Chondrocyte (in vitro differentiated cells): ENCODE data around the gene NRG2. TPM values are rescaled to one million over a fixed set of nuclear protein-coding genes. Genes with fewer than 3 reads are reported as not detected.
A peak's percentile ranks its signal among the peaks of the same experiment; 100 is the strongest.

Experiments used
- DNase-seq: peaks from one replicate; pipeline ENCODE4 v3.0.0; 2021; ENCODE audit warnings: mixed read lengths, low spot score
- H3K27ac Mint-ChIP-seq: one replicate; pipeline ENCODE4 v1.8.0; 2021; ENCODE audit warnings: mild to moderate bottlenecking, moderate library complexity, mixed read lengths; ENCODE audit not compliant: unreplicated experiment
- H3K27me3 Mint-ChIP-seq: 2 replicates; pipeline ENCODE4 v1.8.0; 2021; ENCODE audit warnings: low read depth, mixed read lengths
- H3K36me3 Mint-ChIP-seq: 2 replicates; pipeline ENCODE4 v1.8.0; 2021; ENCODE audit warnings: low read depth, mixed read lengths
- H3K4me1 Mint-ChIP-seq: 2 replicates; pipeline ENCODE4 v1.8.0; 2021; ENCODE audit warnings: low read depth, mild to moderate bottlenecking, mixed read lengths
- H3K4me3 Mint-ChIP-seq: one replicate; pipeline ENCODE4 v1.8.0; 2021; ENCODE audit warnings: mild to moderate bottlenecking, moderate library complexity, mixed read lengths; ENCODE audit not compliant: unreplicated experiment
- H3K9me3 Mint-ChIP-seq: 2 replicates; pipeline ENCODE4 v1.8.0; 2021; ENCODE audit warnings: low read depth, mixed read lengths
- CTCF ChIP-seq: fragments of 200-600 bp; sonication (generic); IDR thresholded peaks from 2 replicates; pipeline ENCODE4 v1.5.0; 2021; ENCODE audit warnings: antibody characterized with exemption, mild to moderate bottlenecking, moderate library complexity
- long read RNA-seq: library from polyadenylated mRNA; stranded (forward); transcript quantifications from one replicate; pipeline ENCODE4 v2.0.0, GENCODE V29; 2021
- total RNA-seq: library from RNA; stranded (reverse); gene quantifications from 3 replicates; pipeline ENCODE4 v1.2.1, GENCODE V29; 2021

NRG2 gene
- total RNA-seq: 0.13 to 0.39 TPM (median 0.27 TPM) in 3 replicates
- long read RNA-seq: 0 reads

DNA sequence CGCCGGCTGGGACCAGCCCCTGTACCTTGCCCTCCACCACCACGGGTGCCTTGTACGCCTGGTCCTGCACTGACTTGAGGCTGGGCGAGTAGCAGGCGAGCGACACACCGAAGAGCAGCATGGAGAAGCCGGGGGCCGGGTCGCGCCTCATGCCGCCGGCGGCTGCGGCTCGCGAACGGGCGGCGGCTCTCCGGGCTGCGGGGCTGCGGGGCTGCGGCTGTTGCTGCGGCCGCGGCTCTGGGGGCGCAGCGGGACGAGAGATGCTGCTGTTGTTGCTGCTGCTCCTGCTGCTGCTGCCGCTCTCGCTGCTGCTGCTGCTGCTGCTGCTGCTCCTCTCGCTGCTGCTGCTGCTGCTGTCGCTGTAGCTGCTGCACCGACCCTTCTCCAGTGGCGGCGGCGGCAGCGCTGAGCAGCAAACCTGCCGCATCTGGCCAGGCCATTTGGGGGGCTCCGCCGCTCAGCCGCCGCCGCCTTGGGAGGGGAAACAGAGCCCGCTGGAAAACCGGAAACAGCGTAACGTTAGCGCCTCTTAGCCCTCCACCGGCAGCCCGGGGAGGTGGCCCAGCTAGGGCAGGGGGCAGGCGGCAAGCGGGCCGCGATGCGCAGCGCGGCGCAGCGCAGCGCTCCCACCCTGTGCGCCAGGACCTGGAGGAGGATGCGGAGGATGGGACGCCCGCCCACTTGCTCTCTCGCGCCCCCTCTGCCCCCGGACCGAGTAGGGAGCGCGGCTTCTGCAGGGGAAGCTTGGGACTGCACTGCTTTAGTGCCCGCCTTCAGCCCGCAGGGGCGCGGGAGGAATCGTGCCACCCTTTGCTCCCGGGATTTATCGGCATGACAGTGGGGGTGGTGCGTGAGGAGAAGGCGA is at the start of gene NRG2:
Gene NRG2, minus strand, starts transcription at position 657 of the 865 bp plus-strand sequence.
- H3K4me3 Mint-ChIP-seq: peak within 1 kb of the TSS; percentile 76

DNA sequence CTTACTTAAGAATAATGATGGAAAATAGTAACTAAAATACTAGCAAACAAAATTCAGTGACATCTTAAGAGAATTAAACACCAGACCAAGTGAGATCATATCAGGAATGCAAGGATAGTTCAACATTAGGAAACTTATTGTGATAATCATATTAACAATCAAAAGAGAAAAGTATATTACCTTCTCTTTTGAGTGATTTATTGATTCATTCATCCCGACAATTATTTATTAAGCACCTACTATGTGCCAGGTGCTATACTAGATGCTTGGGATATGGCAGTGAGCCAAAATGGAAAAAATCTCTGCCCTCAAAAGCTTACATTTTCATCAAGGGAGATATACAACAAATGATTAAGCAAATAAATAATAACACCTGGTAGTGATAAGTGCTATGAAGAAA is 47.2 kb upstream of the NRG2 start:
- no peak overlapping the region for H3K27ac Mint-ChIP-seq
- no peak for DNase-seq
- no peak for TF ChIP-seq CTCF
- H3K36me3 Mint-ChIP-seq: peaks cover 9% of the 10 kb centered on the region
- no peaks in the 10 kb centered on the region for H3K4me1 Mint-ChIP-seq
- peaks cover 18% of the 10 kb centered on the region for H3K9me3 Mint-ChIP-seq
- no peak overlapping the region for H3K4me3 Mint-ChIP-seq
- H3K27me3 Mint-ChIP-seq: peaks cover 52% of the 10 kb centered on the region

More for the DNA sequence above, at the start of gene NRG2:
- peaks cover 40% of the 10 kb centered on the region for H3K27me3 Mint-ChIP-seq
- no peaks in the 10 kb centered on the region for H3K36me3 Mint-ChIP-seq
- no peak for DNase-seq
- H3K27ac Mint-ChIP-seq: no peak within 1 kb of the TSS
- peak; percentile 70 for TF ChIP-seq CTCF
- H3K4me1 Mint-ChIP-seq: peaks cover 17% of the 10 kb centered on the region
- no peaks in the 10 kb centered on the region for H3K9me3 Mint-ChIP-seq

DNA sequence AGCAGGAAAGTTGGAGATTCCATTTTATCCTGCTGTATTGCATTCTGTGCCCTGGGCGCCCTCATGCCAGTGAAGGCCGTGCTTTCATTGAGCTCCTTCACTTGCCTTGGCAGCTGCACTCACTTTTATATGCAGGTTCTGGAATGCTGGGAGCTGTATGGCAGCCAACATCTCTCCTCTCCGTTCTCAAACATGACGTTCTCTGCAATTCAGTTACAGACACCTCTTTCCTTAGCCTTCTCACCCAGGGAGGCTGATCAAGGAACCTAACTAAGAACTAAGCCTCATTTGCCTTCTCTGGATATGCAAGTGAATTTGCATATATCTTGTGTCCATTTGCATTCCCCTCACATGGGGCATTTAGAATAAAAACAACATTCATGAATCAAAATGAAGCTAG is 41.4 kb upstream of the NRG2 start:
- TF ChIP-seq CTCF: no peak
- no peak overlapping the region for H3K4me3 Mint-ChIP-seq
- H3K27me3 Mint-ChIP-seq: peaks cover 64% of the 10 kb centered on the region
- no peak for DNase-seq
- no peak overlapping the region for H3K27ac Mint-ChIP-seq
- H3K9me3 Mint-ChIP-seq: peaks cover 6% of the 10 kb centered on the region
- no peaks in the 10 kb centered on the region for H3K4me1 Mint-ChIP-seq
- H3K36me3 Mint-ChIP-seq: peaks cover 3% of the 10 kb centered on the region

GRCh38 chr5:140083650-140084049 is 40.6 kb upstream of the NRG2 start:
- no peak for DNase-seq
- no peaks in the 10 kb centered on the region for H3K4me1 Mint-ChIP-seq
- H3K4me3 Mint-ChIP-seq: no peak overlapping the region
- TF ChIP-seq CTCF: no peak
- peaks cover 64% of the 10 kb centered on the region for H3K27me3 Mint-ChIP-seq
- no peak overlapping the region for H3K27ac Mint-ChIP-seq
- H3K36me3 Mint-ChIP-seq: no peaks in the 10 kb centered on the region
- H3K9me3 Mint-ChIP-seq: no peaks in the 10 kb centered on the region

DNA sequence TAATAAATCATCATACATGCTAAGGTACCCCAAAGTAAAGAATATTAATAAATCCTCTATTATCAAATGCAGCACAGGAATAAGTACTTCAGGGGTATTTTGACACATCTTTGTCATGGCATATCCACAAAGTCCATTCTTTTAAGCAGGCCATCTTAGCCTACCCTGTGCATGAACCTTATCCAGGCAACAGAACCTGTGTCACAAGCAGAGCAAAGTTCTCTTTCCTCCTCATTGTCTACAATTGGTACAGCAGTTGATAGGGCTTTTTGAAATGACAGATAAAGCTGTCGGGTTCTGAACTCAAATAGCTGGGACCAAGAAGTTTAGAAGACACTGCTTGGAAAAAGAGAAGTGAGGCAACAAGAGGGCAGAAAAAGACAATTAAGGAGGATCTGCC is 40.0 kb upstream of the NRG2 start:
- H3K36me3 Mint-ChIP-seq: no peaks in the 10 kb centered on the region
- no peak for DNase-seq
- H3K4me3 Mint-ChIP-seq: no peak overlapping the region
- H3K27ac Mint-ChIP-seq: no peak overlapping the region
- peaks cover 64% of the 10 kb centered on the region for H3K27me3 Mint-ChIP-seq
- no peaks in the 10 kb centered on the region for H3K4me1 Mint-ChIP-seq
- no peak for TF ChIP-seq CTCF
- H3K9me3 Mint-ChIP-seq: no peaks in the 10 kb centered on the region
